ENCODE data around the gene ETFDH.

DNA sequence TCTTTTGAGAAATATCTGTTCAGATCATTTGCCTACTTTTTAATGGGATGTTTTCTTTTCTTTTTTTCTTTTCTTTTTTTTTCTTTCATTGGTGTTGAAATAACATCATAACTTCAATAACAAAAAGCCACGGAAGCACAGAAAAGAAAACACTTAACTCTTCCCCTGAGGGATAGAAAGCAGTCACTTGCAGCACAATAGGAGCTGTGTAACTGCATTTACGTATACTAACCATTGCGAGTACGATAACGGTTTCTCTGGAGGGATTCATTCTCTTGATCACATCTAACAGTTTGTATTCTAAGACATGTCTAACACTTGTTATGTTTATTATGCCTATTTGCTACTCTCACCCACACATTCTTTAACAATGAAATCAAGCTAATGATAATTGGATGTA lies 27.7 kb upstream of the ETFDH start:
- TF ChIP-seq, protein P1, sequence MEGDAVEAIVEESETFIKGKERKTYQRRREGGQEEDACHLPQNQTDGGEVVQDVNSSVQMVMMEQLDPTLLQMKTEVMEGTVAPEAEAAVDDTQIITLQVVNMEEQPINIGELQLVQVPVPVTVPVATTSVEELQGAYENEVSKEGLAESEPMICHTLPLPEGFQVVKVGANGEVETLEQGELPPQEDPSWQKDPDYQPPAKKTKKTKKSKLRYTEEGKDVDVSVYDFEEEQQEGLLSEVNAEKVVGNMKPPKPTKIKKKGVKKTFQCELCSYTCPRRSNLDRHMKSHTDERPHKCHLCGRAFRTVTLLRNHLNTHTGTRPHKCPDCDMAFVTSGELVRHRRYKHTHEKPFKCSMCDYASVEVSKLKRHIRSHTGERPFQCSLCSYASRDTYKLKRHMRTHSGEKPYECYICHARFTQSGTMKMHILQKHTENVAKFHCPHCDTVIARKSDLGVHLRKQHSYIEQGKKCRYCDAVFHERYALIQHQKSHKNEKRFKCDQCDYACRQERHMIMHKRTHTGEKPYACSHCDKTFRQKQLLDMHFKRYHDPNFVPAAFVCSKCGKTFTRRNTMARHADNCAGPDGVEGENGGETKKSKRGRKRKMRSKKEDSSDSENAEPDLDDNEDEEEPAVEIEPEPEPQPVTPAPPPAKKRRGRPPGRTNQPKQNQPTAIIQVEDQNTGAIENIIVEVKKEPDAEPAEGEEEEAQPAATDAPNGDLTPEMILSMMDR (conservative IDR thresholded peaks at IDR 0.05 in 1 of 2, IDR thresholded peaks at IDR 0.05 in 1 of 2; ENCODE audit: extremely low read depth in 1 of 2, insufficient read depth in 1 of 2, low read depth in 1 of 2, low read length in 2 of 2): no peak
- TF ChIP-seq EZH2 (IDR thresholded peaks at IDR 0.05; ENCODE audit: borderline replicate concordance, low read length): no peak
